ENCODE results near the gene LYZL2. TPM values are rescaled to one million over a fixed set of nuclear protein-coding genes. Genes with fewer than 3 reads are reported as not detected.

LYZL2 gene
- total RNA-seq, 2 donors from 2014 or later, result not detected

GRCh38 chr10:30565449-30565848 is 64.1 kb downstream of the LYZL2 start:
- ATAC-seq (ENCODE audit: insufficient number of reproducible peaks, low FRiP score, low read depth) (no peak), DNase-seq (ENCODE audit: low spot score) (no peak)
- TF ChIP-seq, protein P1, sequence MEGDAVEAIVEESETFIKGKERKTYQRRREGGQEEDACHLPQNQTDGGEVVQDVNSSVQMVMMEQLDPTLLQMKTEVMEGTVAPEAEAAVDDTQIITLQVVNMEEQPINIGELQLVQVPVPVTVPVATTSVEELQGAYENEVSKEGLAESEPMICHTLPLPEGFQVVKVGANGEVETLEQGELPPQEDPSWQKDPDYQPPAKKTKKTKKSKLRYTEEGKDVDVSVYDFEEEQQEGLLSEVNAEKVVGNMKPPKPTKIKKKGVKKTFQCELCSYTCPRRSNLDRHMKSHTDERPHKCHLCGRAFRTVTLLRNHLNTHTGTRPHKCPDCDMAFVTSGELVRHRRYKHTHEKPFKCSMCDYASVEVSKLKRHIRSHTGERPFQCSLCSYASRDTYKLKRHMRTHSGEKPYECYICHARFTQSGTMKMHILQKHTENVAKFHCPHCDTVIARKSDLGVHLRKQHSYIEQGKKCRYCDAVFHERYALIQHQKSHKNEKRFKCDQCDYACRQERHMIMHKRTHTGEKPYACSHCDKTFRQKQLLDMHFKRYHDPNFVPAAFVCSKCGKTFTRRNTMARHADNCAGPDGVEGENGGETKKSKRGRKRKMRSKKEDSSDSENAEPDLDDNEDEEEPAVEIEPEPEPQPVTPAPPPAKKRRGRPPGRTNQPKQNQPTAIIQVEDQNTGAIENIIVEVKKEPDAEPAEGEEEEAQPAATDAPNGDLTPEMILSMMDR (IDR thresholded peaks at IDR 0.05), result no peak
- Histone ChIP-seq H3K27me3 (replicated peaks; ENCODE audit: insufficient read depth) (no peaks in the 10 kb centered on the region), H3K36me3 (no peaks in the 10 kb centered on the region), H3K9me3 (no peaks in the 10 kb centered on the region), H3K4me3 (no peak overlapping the region), H3K27ac (no peak overlapping the region), H3K4me1 (ENCODE audit: control insufficient read depth in 1 of 2, low read depth in 2 of 2) (no peaks in the 10 kb centered on the region)

DNA sequence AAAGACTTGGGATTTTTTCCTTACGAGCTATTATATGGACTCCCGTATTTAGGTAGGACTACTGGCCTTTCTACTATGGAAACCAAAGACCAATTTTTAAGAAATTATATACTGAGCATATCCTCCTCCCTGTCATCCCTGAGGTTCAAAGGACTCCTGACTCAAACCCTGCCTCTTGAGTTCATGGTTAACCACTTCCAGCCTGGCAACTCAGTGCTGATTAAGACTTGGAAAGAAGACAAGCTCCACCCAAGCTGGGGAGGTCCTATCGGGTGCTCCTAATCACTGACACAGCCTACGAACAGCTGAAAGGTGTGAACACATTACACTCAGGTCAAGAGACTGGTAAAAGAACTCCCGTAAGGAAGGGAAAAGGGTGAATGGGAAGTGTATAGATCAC is 66.8 kb downstream of the LYZL2 start:
- Histone ChIP-seq H3K27me3 (replicated peaks; ENCODE audit: insufficient read depth) (no peaks in the 10 kb centered on the region), H3K36me3 (no peaks in the 10 kb centered on the region), H3K4me1 (ENCODE audit: control insufficient read depth in 1 of 2, low read depth in 2 of 2) (peaks cover 0 to 3% of the 10 kb centered on the region in 2 donors), H3K9me3 (no peaks in the 10 kb centered on the region), H3K4me3 (no peak overlapping the region), H3K27ac (no peak overlapping the region)
- TF ChIP-seq, protein P1 (IDR thresholded peaks at IDR 0.05), result no peak
- ATAC-seq (ENCODE audit: insufficient number of reproducible peaks, low FRiP score, low read depth) (no peak), DNase-seq (ENCODE audit: low spot score) (no peak)

Other genes starting within 250 kb of the LYZL2 start
- 10 to 100 TPM; 63.4 to 64.3 TPM for gene MAP3K8, start 195.6 kb downstream of the LYZL2 start, total RNA-seq